NOMO-1 (cell line): Measurements from ENCODE around the gene APOB.

ENCODE experiments used
- DNase-seq, 2 experiments: peaks; one replicate each; lab custom pipeline; 2025; ENCODE audit not compliant: unreplicated experiment in 2 of 2; lab: John Stamatoyannopoulos, UW

The APOB gene

GRCh38 chr2:20953146-20953824 is 90.6 kb downstream of the APOB start:
- DNase-seq = no peak
